T-helper 9 cell (primary cell): ENCODE results near the gene MYOD1.

Source experiments
- DNase-seq: peaks from one replicate; pipeline ENCODE4 v3.0.0-alpha.2; 2020

MYOD1 gene

GRCh38 chr11:17751558-17751957, 32.2 kb downstream of the MYOD1 start:
- DNase-seq = no peak

- no peak for DNase-seq
Measured at GRCh38 chr11:17752144-17752543, 32.8 kb downstream of the MYOD1 start.

- DNase-seq = no peak
Measured at GRCh38 chr11:17753153-17753552, 33.8 kb downstream of the MYOD1 start.

- DNase-seq = no peak
Measured at GRCh38 chr11:17753641-17754040, 34.3 kb downstream of the MYOD1 start.

GRCh38 chr11:17755891-17756290, 36.5 kb downstream of the MYOD1 start:
- no peak for DNase-seq

- no peak for DNase-seq
Measured at GRCh38 chr11:17760102-17761029, 41.0 kb downstream of the MYOD1 start.

GRCh38 chr11:17762309-17762974, 43.1 kb downstream of the MYOD1 start:
- no peak for DNase-seq

- DNase-seq = no peak
Measured at GRCh38 chr11:17763244-17763643, 43.9 kb downstream of the MYOD1 start.

GRCh38 chr11:17763703-17764102, 44.3 kb downstream of the MYOD1 start:
- DNase-seq = no peak

GRCh38 chr11:17764446-17765218, 45.3 kb downstream of the MYOD1 start:
- DNase-seq = no peak

- DNase-seq = no peak
Measured at GRCh38 chr11:17765356-17766072, 46.1 kb downstream of the MYOD1 start.

GRCh38 chr11:17766073-17766359, 46.6 kb downstream of the MYOD1 start:
- no peak for DNase-seq

- no peak for DNase-seq
Measured at GRCh38 chr11:17766590-17766989, 47.2 kb downstream of the MYOD1 start.

GRCh38 chr11:17767301-17767885, 48.0 kb downstream of the MYOD1 start:
- no peak for DNase-seq

GRCh38 chr11:17767914-17768313, 48.5 kb downstream of the MYOD1 start:
- DNase-seq = no peak

GRCh38 chr11:17768547-17768946, 49.2 kb downstream of the MYOD1 start:
- DNase-seq = no peak

GRCh38 chr11:17769218-17769617, 49.8 kb downstream of the MYOD1 start:
- no peak for DNase-seq

- DNase-seq = no peak
Measured at GRCh38 chr11:17770048-17770652, 50.8 kb downstream of the MYOD1 start.

- no peak for DNase-seq
Measured at GRCh38 chr11:17770917-17771316, 51.5 kb downstream of the MYOD1 start.

GRCh38 chr11:17771415-17771814, 52.0 kb downstream of the MYOD1 start:
- no peak for DNase-seq
